ENCODE data around the gene TLR5. TPM values are rescaled to one million over a fixed set of nuclear protein-coding genes. Genes with fewer than 3 reads are reported as not detected.

TLR5 gene
- polyA plus RNA-seq, 1 donor from 2014 or later, result not detected

GRCh38 chr1:223087291-223088255 lies 55.5 kb downstream of the TLR5 start:
- H3K4me2 ChIP-seq (ENCODE audit: low read length), result no peak overlapping the region
- H3K9me3 ChIP-seq (ENCODE audit: low read length), result no peaks in the 10 kb centered on the region
- no peaks in the 10 kb centered on the region for H3K27me3 ChIP-seq (ENCODE audit: insufficient read depth, low read depth, low read length)
- H3K79me2 ChIP-seq (replicated peaks; ENCODE audit: insufficient read depth, low read length), result no peaks in the 10 kb centered on the region
- no peaks in the 10 kb centered on the region for H3F3A ChIP-seq (ENCODE audit: insufficient read depth, low read length, poor library complexity, severe bottlenecking)
- H3K27ac ChIP-seq (ENCODE audit: low read length), result no peak overlapping the region
- H3K9me2 ChIP-seq (ENCODE audit: insufficient read depth, low read length), result no peaks in the 10 kb centered on the region
- H3K4me3 ChIP-seq (ENCODE audit: low read length), result no peak overlapping the region
- no peak overlapping the region for H3K9ac ChIP-seq (ENCODE audit: low read length)
- no peaks in the 10 kb centered on the region for H3K36me3 ChIP-seq (ENCODE audit: insufficient read depth, low read length)
- TF ChIP-seq TAF1 (IDR thresholded peaks at IDR 0.05; ENCODE audit: low read depth) (no peak), EZH2 (IDR thresholded peaks at IDR 0.05; ENCODE audit: borderline replicate concordance, insufficient read depth, low read length, poor library complexity, severe bottlenecking) (no peak), RAD21 (conservative IDR thresholded peaks at IDR 0.05) (no peak), MXI1 (conservative IDR thresholded peaks at IDR 0.05; ENCODE audit: poor library complexity, severe bottlenecking) (no peak), CTCF (IDR thresholded peaks at IDR 0.05; ENCODE audit: poor library complexity, severe bottlenecking) (no peak), REST (IDR thresholded peaks at IDR 0.05; ENCODE audit: borderline replicate concordance) (no peak), SMC3 (conservative IDR thresholded peaks at IDR 0.05; ENCODE audit: poor library complexity) (no peak), EP300 (conservative IDR thresholded peaks at IDR 0.05; ENCODE audit: poor library complexity, severe bottlenecking) (no peak), POLR2AphosphoS5 (IDR thresholded peaks at IDR 0.05) (no peak)
- H2AFZ ChIP-seq (ENCODE audit: low read depth, low read length), result no peak overlapping the region
- H4K20me1 ChIP-seq (ENCODE audit: insufficient read depth), result no peaks in the 10 kb centered on the region

GRCh38 chr1:223084464-223084866 lies 58.6 kb downstream of the TLR5 start:
- Histone ChIP-seq H3K27ac (ENCODE audit: low read length) (no peak overlapping the region), H3F3A (ENCODE audit: insufficient read depth, low read length, poor library complexity, severe bottlenecking) (no peaks in the 10 kb centered on the region), H3K36me3 (ENCODE audit: insufficient read depth, low read length) (no peaks in the 10 kb centered on the region), H3K9ac (ENCODE audit: low read length) (no peak overlapping the region), H3K4me3 (ENCODE audit: low read length) (no peak overlapping the region), H3K9me3 (ENCODE audit: low read length) (no peaks in the 10 kb centered on the region), H4K20me1 (ENCODE audit: insufficient read depth) (no peaks in the 10 kb centered on the region), H3K79me2 (replicated peaks; ENCODE audit: insufficient read depth, low read length) (no peaks in the 10 kb centered on the region), H3K4me2 (ENCODE audit: low read length) (no peak overlapping the region), H3K27me3 (ENCODE audit: insufficient read depth, low read depth, low read length) (no peaks in the 10 kb centered on the region), H2AFZ (ENCODE audit: low read depth, low read length) (no peak overlapping the region), H3K9me2 (ENCODE audit: insufficient read depth, low read length) (no peaks in the 10 kb centered on the region)
- no peak for TF ChIP-seq RAD21 (conservative IDR thresholded peaks at IDR 0.05)
